Upper lobe of left lung (tissue), 6 donors: ENCODE data around the gene MYNN. TPM values are rescaled to one million over a fixed set of nuclear protein-coding genes. Genes with fewer than 3 reads are reported as not detected.

Experiments
- ATAC-seq, 2 donors: fragments of 200-7000 bp; cut with Tn5 transposase; one replicate each; pipeline ENCODE4 v1.9.1; 2022; ENCODE audit warnings: mild to moderate bottlenecking in 2 of 2, moderate library complexity in 2 of 2; ENCODE audit not compliant: low FRiP score in 2 of 2
- DNase-seq, 2 donors: peaks; one replicate each; pipeline ENCODE4 v3.0.0-alpha.2; 2019 to 2020
- H3K27ac ChIP-seq, 4 donors: fragments of 200-600 bp; sonication (generic); one replicate each; pipeline ENCODE4 v1.5.1; 2016 to 2019
- H3K27me3 ChIP-seq, 4 donors: fragments of 200-600 bp; sonication (generic); one replicate each; pipeline ENCODE4 v1.5.1; 2017 to 2019
- H3K36me3 ChIP-seq, 4 donors: fragments of 200-600 bp; sonication (generic); one replicate each; pipeline ENCODE4 v1.5.1; 2016 to 2019
- H3K4me1 ChIP-seq, 4 donors: fragments of 200-600 bp; sonication (generic); one replicate each; pipeline ENCODE4 v1.5.1; 2018 to 2019
- H3K4me3 ChIP-seq, 4 donors: fragments of 200-600 bp; sonication (generic); one replicate each; pipeline ENCODE4 v1.5.1; 2017 to 2019; ENCODE audit warnings: mild to moderate bottlenecking in 2 of 4, moderate library complexity in 1 of 4
- H3K9me3 ChIP-seq, 4 donors: fragments of 200-600 bp; sonication (generic); one replicate each; pipeline ENCODE4 v1.5.1; 2018 to 2019
- CTCF ChIP-seq, 6 experiments: fragments of 450-650 bp in 4 of 6; fragments of 200-600 bp in 2 of 6; sonication (generic) in 2 of 6; IDR thresholded peaks; one replicate each; pipeline ENCODE4 v1.5.1; 2016 to 2019; ENCODE audit warnings: antibody characterized with exemption in 6 of 6
- EP300 ChIP-seq, 4 donors: sonication (generic); formaldehyde crosslinking; IDR thresholded peaks; one replicate each; pipeline ENCODE4 v1.5.1; 2017; ENCODE audit warnings: antibody characterized with exemption in 4 of 4, control low read depth in 2 of 4
- POLR2A ChIP-seq, 4 donors: fragments of 450-650 bp; IDR thresholded peaks; one replicate each; pipeline ENCODE4 v1.5.1; 2016 to 2017; ENCODE audit warnings: antibody characterized with exemption in 4 of 4, mild to moderate bottlenecking in 2 of 4
- POLR2AphosphoS5 ChIP-seq, 2 donors: sonication (generic); formaldehyde crosslinking; IDR thresholded peaks; one replicate each; pipeline ENCODE4 v1.5.1; 2017; ENCODE audit warnings: antibody characterized with exemption in 2 of 2
- WGBS, 2 donors: methylation state at CpG; one replicate each; pipeline ENCODE4 v1.1.5; 2017 to 2018; 5-methylcytosine and 5-hydroxymethylcytosine counted together
- total RNA-seq, 6 donors: library from RNA; depleted of rRNA in 4 of 6; stranded (reverse); fragments of >200 nt in 4 of 6; gene quantifications; one replicate each; pipeline versions ENCODE4 v1.1.0 to v1.2.1, GENCODE V29; 2016 to 2021
- donor health status: DM: no; HTN: no; CAD: no; lungs with moderate emphysema.
- donor health status: DM: no; HTN: yes; CAD: no; lungs with severe emphysema.

The MYNN gene
- total RNA-seq, 6 donors from 2014 or later: 2.3 to 22.5 (median 10.9) TPM

- H3K27ac ChIP-seq: no peak overlapping the region
- no peak overlapping the region for H3K4me3 ChIP-seq
- H3K36me3 ChIP-seq: no peaks in the 10 kb centered on the region
- DNase-seq (peak in 1 of 2 donors; percentile 49), ATAC-seq (no peak)
- H3K4me1 ChIP-seq: no peaks in the 10 kb centered on the region
- 94 to 97% methylated on average over 20 of the region's 20 CpGs for WGBS, 2 donors
- no peaks in the 10 kb centered on the region for H3K27me3 ChIP-seq
- no peaks in the 10 kb centered on the region for H3K9me3 ChIP-seq
- TF ChIP-seq EP300 (IDR thresholded peaks at IDR 0.05): no peak
- TF ChIP-seq CTCF (IDR thresholded peaks at IDR 0.05): no peak
- no peak for TF ChIP-seq POLR2AphosphoS5 (IDR thresholded peaks at IDR 0.05)
- TF ChIP-seq POLR2A (IDR thresholded peaks at IDR 0.05): no peak
These were observed 49.3 kb downstream of the MYNN start for GRCh38 chr3:169822540-169822939.

GRCh38 chr3:169822983-169823382, 49.8 kb downstream of the MYNN start:
- Histone ChIP-seq H3K4me1 (no peaks in the 10 kb centered on the region), H3K36me3 (no peaks in the 10 kb centered on the region), H3K4me3 (no peak overlapping the region), H3K27ac (no peak overlapping the region), H3K9me3 (no peaks in the 10 kb centered on the region), H3K27me3 (no peaks in the 10 kb centered on the region)
- DNase-seq (no peak), ATAC-seq (no peak)
- 64 to 67% methylated on average over 6 of the region's 6 CpGs for WGBS, 2 donors
- TF ChIP-seq EP300 (IDR thresholded peaks at IDR 0.05): no peak
- no peak for TF ChIP-seq POLR2A (IDR thresholded peaks at IDR 0.05)
- no peak for TF ChIP-seq POLR2AphosphoS5 (IDR thresholded peaks at IDR 0.05)
- no peak for TF ChIP-seq CTCF (IDR thresholded peaks at IDR 0.05)

GRCh38 chr3:169825316-169825715, 52.1 kb downstream of the MYNN start:
- WGBS, 2 donors: 79% methylated on average over 3 of the region's 3 CpGs
- Histone ChIP-seq H3K27ac (no peak overlapping the region), H3K4me3 (no peak overlapping the region), H3K4me1 (no peaks in the 10 kb centered on the region), H3K27me3 (no peaks in the 10 kb centered on the region), H3K36me3 (no peaks in the 10 kb centered on the region), H3K9me3 (no peaks in the 10 kb centered on the region)
- ATAC-seq: no peak
- no peak for DNase-seq
- TF ChIP-seq POLR2AphosphoS5 (IDR thresholded peaks at IDR 0.05) (no peak), POLR2A (IDR thresholded peaks at IDR 0.05) (no peak), EP300 (IDR thresholded peaks at IDR 0.05) (no peak), CTCF (IDR thresholded peaks at IDR 0.05) (no peak)

- H3K27me3 ChIP-seq: no peaks in the 10 kb centered on the region
- DNase-seq (no peak), ATAC-seq (no peak)
- H3K4me1 ChIP-seq: no peaks in the 10 kb centered on the region
- no peak for TF ChIP-seq POLR2AphosphoS5 (IDR thresholded peaks at IDR 0.05)
- no peak for TF ChIP-seq CTCF (IDR thresholded peaks at IDR 0.05)
- TF ChIP-seq EP300 (IDR thresholded peaks at IDR 0.05): no peak
- no peak for TF ChIP-seq POLR2A (IDR thresholded peaks at IDR 0.05)
- no peak overlapping the region for H3K4me3 ChIP-seq
- no peaks in the 10 kb centered on the region for H3K9me3 ChIP-seq
- no peak overlapping the region for H3K27ac ChIP-seq
- WGBS, 2 donors: 67 to 79% methylated on average over 4 of the region's 4 CpGs
- H3K36me3 ChIP-seq: no peaks in the 10 kb centered on the region
These were observed 54.5 kb downstream of the MYNN start for GRCh38 chr3:169827712-169828111.

GRCh38 chr3:169835533-169835932, 62.3 kb downstream of the MYNN start:
- Histone ChIP-seq H3K4me1 (no peaks in the 10 kb centered on the region), H3K4me3 (no peak overlapping the region), H3K27me3 (no peaks in the 10 kb centered on the region), H3K27ac (peak overlapping the region in 1 of 4 donors; percentile 1), H3K9me3 (no peaks in the 10 kb centered on the region), H3K36me3 (no peaks in the 10 kb centered on the region)
- DNase-seq: no peak
- WGBS, 2 donors: 61 to 78% methylated on average over 1 of the region's 1 CpG
- no peak for TF ChIP-seq EP300 (IDR thresholded peaks at IDR 0.05)
- TF ChIP-seq CTCF (IDR thresholded peaks at IDR 0.05): no peak
- TF ChIP-seq POLR2AphosphoS5 (IDR thresholded peaks at IDR 0.05): no peak
- no peak for TF ChIP-seq POLR2A (IDR thresholded peaks at IDR 0.05)
- ATAC-seq: no peak
